CD14-positive monocyte (primary cell): ENCODE results near the gene RBMS3. TPM values are rescaled to one million over a fixed set of nuclear protein-coding genes. Genes with fewer than 3 reads are reported as not detected.

Experiments used
- DNase-seq, 3 donors: peaks; one replicate each; pipeline ENCODE4 v3.0.0-alpha.2; 2011 to 2022
- H2AFZ ChIP-seq: 2 replicates; pipeline ENCODE4 v1.6.0; 2012; ENCODE audit warnings: mild to moderate bottlenecking, low read depth, low read length, inconsistent platforms; ENCODE audit not compliant: insufficient read depth, poor library complexity, severe bottlenecking
- H3K27ac ChIP-seq, 2 donors: 1 replicate in 1 of 2; 2 replicates in 1 of 2; pipeline ENCODE4 v1.5.1; 2012 to 2013; ENCODE audit warnings: low read length in 2 of 2, control low read depth in 1 of 2, inconsistent platforms in 1 of 2, low read depth in 1 of 2, mild to moderate bottlenecking in 1 of 2
- H3K27me3 ChIP-seq, 2 donors: one replicate each; pipeline versions ENCODE4 v1.6.0 to v1.6.1; 2011 to 2013; ENCODE audit warnings: low read length in 2 of 2; ENCODE audit not compliant: control insufficient read depth in 2 of 2, insufficient read depth in 2 of 2
- H3K36me3 ChIP-seq, 2 donors: replicated peaks in 1 of 2; 1 replicate in 1 of 2; 2 replicates in 1 of 2; pipeline versions ENCODE4 v1.5.1 to v1.6.1; 2012 to 2013; ENCODE audit warnings: low read length in 2 of 2, control low read depth in 1 of 2, inconsistent platforms in 1 of 2, mild to moderate bottlenecking in 1 of 2; ENCODE audit not compliant: insufficient read depth in 2 of 2, control insufficient read depth in 1 of 2
- H3K4me1 ChIP-seq, 2 donors: 1 replicate in 1 of 2; 2 replicates in 1 of 2; pipeline versions ENCODE4 v1.5.1 to v1.6.1; 2012 to 2013; ENCODE audit warnings: low read length in 2 of 2, control low read depth in 1 of 2, inconsistent platforms in 1 of 2, mild to moderate bottlenecking in 1 of 2, moderate library complexity in 1 of 2; ENCODE audit not compliant: insufficient read depth in 2 of 2, control insufficient read depth in 1 of 2
- H3K4me2 ChIP-seq: replicated peaks from 2 replicates; pipeline ENCODE3; 2012; ENCODE audit warnings: low read length, moderate library complexity, mild to moderate bottlenecking; ENCODE audit not compliant: poor library complexity, severe bottlenecking; ENCODE audit errors: extremely low read depth
- H3K4me3 ChIP-seq, 3 experiments: fragments of 200-600 bp in 1 of 3; sonication (generic) in 1 of 3; replicated peaks in 1 of 3; 1 replicate in 2 of 3; 2 replicates in 1 of 3; pipeline ENCODE4 v1.5.1; 2011 to 2013; ENCODE audit warnings: low read length in 3 of 3, mild to moderate bottlenecking in 3 of 3, control low read depth in 2 of 3, low read depth in 2 of 3, inconsistent platforms in 1 of 3, moderate library complexity in 1 of 3
- H3K79me2 ChIP-seq: 2 replicates; pipeline ENCODE4 v1.6.0; 2012; ENCODE audit warnings: mild to moderate bottlenecking, control low read depth, inconsistent platforms, low read length, moderate library complexity; ENCODE audit not compliant: insufficient read depth
- H3K9ac ChIP-seq: 2 replicates; pipeline ENCODE4 v1.6.0; 2017; ENCODE audit warnings: low read length, mild to moderate bottlenecking; ENCODE audit not compliant: insufficient read depth, poor library complexity, severe bottlenecking
- H3K9me3 ChIP-seq, 2 donors: replicated peaks in 1 of 2; 1 replicate in 1 of 2; 2 replicates in 1 of 2; pipeline versions ENCODE4 v1.5.1 to v1.6.1; 2012 to 2013; ENCODE audit warnings: low read length in 2 of 2, control low read depth in 1 of 2; ENCODE audit not compliant: control insufficient read depth in 1 of 2, insufficient read depth in 1 of 2
- H4K20me1 ChIP-seq: 2 replicates; pipeline ENCODE4 v1.6.0; 2012; ENCODE audit warnings: mild to moderate bottlenecking, low read length, control low read depth, moderate library complexity; ENCODE audit not compliant: insufficient read depth
- H3K27ac Mint-ChIP-seq, 7 donors: one replicate each; pipeline ENCODE4 v1.8.0; 2020; ENCODE audit warnings: mild to moderate bottlenecking in 7 of 7, mixed read lengths in 7 of 7, moderate library complexity in 6 of 7, inconsistent platforms in 2 of 7
- H3K27me3 Mint-ChIP-seq, 3 donors: one replicate each; pipeline ENCODE4 v1.8.0; 2021 to 2022; ENCODE audit warnings: low read depth in 3 of 3, mild to moderate bottlenecking in 3 of 3, mixed read lengths in 3 of 3, moderate library complexity in 3 of 3, inconsistent platforms in 1 of 3
- H3K36me3 Mint-ChIP-seq, 2 donors: one replicate each; pipeline ENCODE4 v1.8.0; 2020; ENCODE audit warnings: mixed read lengths in 2 of 2, inconsistent platforms in 1 of 2, mild to moderate bottlenecking in 1 of 2
- H3K4me1 Mint-ChIP-seq: one replicate; pipeline ENCODE4 v1.8.0; 2020; ENCODE audit warnings: mild to moderate bottlenecking, mixed read lengths
- H3K4me3 Mint-ChIP-seq, 2 donors: one replicate each; pipeline ENCODE4 v1.8.0; 2020; ENCODE audit warnings: mild to moderate bottlenecking in 2 of 2, mixed read lengths in 2 of 2, moderate library complexity in 1 of 2
- H3K9me3 Mint-ChIP-seq, 7 donors: one replicate each; pipeline ENCODE4 v1.8.0; 2020 to 2022; ENCODE audit warnings: mixed read lengths in 7 of 7, mild to moderate bottlenecking in 6 of 7, moderate library complexity in 6 of 7, inconsistent platforms in 2 of 7
- CTCF ChIP-seq: fragments of 200-600 bp; IDR thresholded peaks from one replicate; pipeline ENCODE4 v1.8.0; 2022; ENCODE audit warnings: antibody characterized with exemption, mild to moderate bottlenecking
- WGBS: methylation state at CpG from one replicate; pipeline ENCODE4 v1.1.5; 2013; ENCODE audit warnings: missing lambda C conversion rate; ENCODE audit not compliant: insufficient coverage; 5-methylcytosine and 5-hydroxymethylcytosine counted together
- intact Hi-C, 2 donors: fragments of 100-400 bp; cut with micrococcal nuclease; formaldehyde crosslinking; loops; one replicate each; pipeline versions ENCODE4 v1.15.0 to v1.15.1; 2023
- polyA plus RNA-seq, 3 donors: library from polyadenylated mRNA; depleted of rRNA in 1 of 3; unstranded in 2 of 3; stranded (reverse) in 1 of 3; fragments of 300-500 nt in 2 of 3; fragments of >200 nt in 1 of 3; fragmentation: Illumina TruSeq in 2 of 3; gene quantifications; 1 replicate in 2 of 3; 2 replicates in 1 of 3; pipeline ENCODE4 v1.2.3, GENCODE V29; 2012 to 2021

The RBMS3 gene
- polyA plus RNA-seq, 3 donors = not detected

- Histone ChIP-seq H3K4me2 (no peak overlapping the region), H3K79me2 (no peaks in the 10 kb centered on the region), H4K20me1 (no peaks in the 10 kb centered on the region), H3K27ac (no peak overlapping the region), H3K9me3 (no peaks in the 10 kb centered on the region), H3K4me3 (no peak overlapping the region), H3K4me1 (no peaks in the 10 kb centered on the region), H3K36me3 (no peaks in the 10 kb centered on the region), H2AFZ (no peak overlapping the region), H3K9ac (no peak overlapping the region), H3K27me3 (no peaks in the 10 kb centered on the region)
- Mint-ChIP-seq H3K4me1 (no peaks in the 10 kb centered on the region), H3K4me3 (no peak overlapping the region), H3K27me3 (peaks cover 0 to 9% (median 0%) of the 10 kb centered on the region in 3 donors), H3K27ac (no peak overlapping the region), H3K36me3 (no peaks in the 10 kb centered on the region), H3K9me3 (peaks cover 0 to 5% (median 4%) of the 10 kb centered on the region in 7 donors)
- DNase-seq = no peak
- intact Hi-C loops = no loop called here
- WGBS = no CpG with 5 or more reads among the region's 2 CpGs
- no peak for TF ChIP-seq CTCF
Observed at GRCh38 chr3:29721789-29722188, 440.9 kb downstream of the RBMS3 start.

- no peak for DNase-seq
- intact Hi-C loops = no loop called here
- Mint-ChIP-seq H3K9me3 (peaks cover 0 to 9% (median 3%) of the 10 kb centered on the region in 7 donors), H3K4me3 (no peak overlapping the region), H3K4me1 (no peaks in the 10 kb centered on the region), H3K27me3 (peaks cover 0 to 2% (median 2%) of the 10 kb centered on the region in 3 donors), H3K27ac (no peak overlapping the region), H3K36me3 (no peaks in the 10 kb centered on the region)
- TF ChIP-seq CTCF = no peak
- H4K20me1 ChIP-seq = no peaks in the 10 kb centered on the region
- no peaks in the 10 kb centered on the region for H3K4me1 ChIP-seq
- no peaks in the 10 kb centered on the region for H3K79me2 ChIP-seq
- no peaks in the 10 kb centered on the region for H3K36me3 ChIP-seq
- H2AFZ ChIP-seq = no peak overlapping the region
- no peak overlapping the region for H3K4me2 ChIP-seq
- H3K9ac ChIP-seq = no peak overlapping the region
- no peak overlapping the region for H3K4me3 ChIP-seq
- no peaks in the 10 kb centered on the region for H3K27me3 ChIP-seq
- no peaks in the 10 kb centered on the region for H3K9me3 ChIP-seq
- WGBS = no CpG with 5 or more reads among the region's 1 CpG
- H3K27ac ChIP-seq = no peak overlapping the region
Observed at GRCh38 chr3:29731050-29731449, 450.2 kb downstream of the RBMS3 start.
